Spleen (tissue), 7 donors: ENCODE results near the gene TFRC.

ENCODE experiments used
- POLR2A ChIP-seq, 3 donors: fragments of 450-650 bp; IDR thresholded peaks; one replicate each; pipeline ENCODE4 v1.5.1; 2017; ENCODE audit warnings: antibody characterized with exemption in 3 of 3, mild to moderate bottlenecking in 1 of 3
- POLR2AphosphoS5 ChIP-seq, 3 donors: sonication (generic); formaldehyde crosslinking; IDR thresholded peaks; one replicate each; pipeline ENCODE4 v1.5.1; 2017; ENCODE audit warnings: antibody characterized with exemption in 3 of 3
- TF ChIP-seq, protein P1 (sequence below), 11 experiments: fragments of 200-600 bp in 7 of 11; fragments of 450-650 bp in 4 of 11; sonication (generic) in 4 of 11; IDR thresholded peaks in 8 of 11; conservative IDR thresholded peaks in 3 of 11; 1 replicate in 7 of 11; 2 replicates in 4 of 11; pipeline versions ENCODE4 v1.4.0 to v1.8.0; 2016 to 2021; ENCODE audit warnings: antibody characterized with exemption in 11 of 11, inconsistent platforms in 4 of 11, mild to moderate bottlenecking in 1 of 11
- donor health status: DM: no; HTN: no; CAD: no; lungs with moderate emphysema.
- donor health status: DM: no; HTN: no; CAD: no.
- donor health status: DM: no; HTN: no; CAD: no.

DNA sequence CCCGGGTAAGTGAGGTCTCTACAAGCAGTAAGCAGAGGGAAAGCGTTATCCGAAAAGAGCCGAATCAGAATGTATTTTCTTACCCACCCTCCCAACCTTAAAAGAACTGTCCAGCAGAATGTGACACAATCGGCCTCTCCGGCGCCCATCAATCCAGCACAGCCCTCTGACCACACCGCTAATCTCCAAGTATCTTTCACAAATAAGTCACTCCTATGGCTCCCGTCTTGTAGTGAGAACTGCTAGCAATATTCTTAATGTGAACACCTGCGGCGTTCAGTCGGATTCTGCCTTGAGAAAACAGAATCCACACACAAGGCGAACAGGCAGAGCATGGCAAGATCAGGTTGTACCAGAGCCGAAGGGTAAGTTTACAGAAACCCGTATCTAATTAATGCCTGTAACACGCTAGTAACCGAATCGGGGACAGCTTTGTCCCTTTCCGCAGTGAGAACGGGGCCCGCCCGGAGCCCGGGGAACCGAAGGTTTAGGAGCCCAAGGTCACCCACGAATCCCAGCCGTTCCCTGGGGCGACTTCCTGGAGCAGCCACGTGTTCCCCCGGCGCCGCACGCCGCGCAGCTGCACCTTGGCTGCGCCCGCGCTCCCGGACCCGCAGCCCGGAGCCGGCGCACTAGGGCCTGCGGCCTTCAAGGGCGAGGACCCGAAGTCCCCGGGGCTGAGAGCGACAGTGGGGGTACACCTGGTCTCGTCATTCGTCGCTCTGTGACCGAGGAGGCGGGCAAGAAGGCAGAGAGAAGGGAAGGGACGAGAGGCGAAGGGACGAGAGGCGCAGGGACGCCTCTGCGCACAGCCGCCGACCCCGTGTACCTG lies 672 bp downstream of the TFRC start:
- no peak for TF ChIP-seq POLR2A (IDR thresholded peaks at IDR 0.05)
- TF ChIP-seq, protein P1, sequence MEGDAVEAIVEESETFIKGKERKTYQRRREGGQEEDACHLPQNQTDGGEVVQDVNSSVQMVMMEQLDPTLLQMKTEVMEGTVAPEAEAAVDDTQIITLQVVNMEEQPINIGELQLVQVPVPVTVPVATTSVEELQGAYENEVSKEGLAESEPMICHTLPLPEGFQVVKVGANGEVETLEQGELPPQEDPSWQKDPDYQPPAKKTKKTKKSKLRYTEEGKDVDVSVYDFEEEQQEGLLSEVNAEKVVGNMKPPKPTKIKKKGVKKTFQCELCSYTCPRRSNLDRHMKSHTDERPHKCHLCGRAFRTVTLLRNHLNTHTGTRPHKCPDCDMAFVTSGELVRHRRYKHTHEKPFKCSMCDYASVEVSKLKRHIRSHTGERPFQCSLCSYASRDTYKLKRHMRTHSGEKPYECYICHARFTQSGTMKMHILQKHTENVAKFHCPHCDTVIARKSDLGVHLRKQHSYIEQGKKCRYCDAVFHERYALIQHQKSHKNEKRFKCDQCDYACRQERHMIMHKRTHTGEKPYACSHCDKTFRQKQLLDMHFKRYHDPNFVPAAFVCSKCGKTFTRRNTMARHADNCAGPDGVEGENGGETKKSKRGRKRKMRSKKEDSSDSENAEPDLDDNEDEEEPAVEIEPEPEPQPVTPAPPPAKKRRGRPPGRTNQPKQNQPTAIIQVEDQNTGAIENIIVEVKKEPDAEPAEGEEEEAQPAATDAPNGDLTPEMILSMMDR (IDR thresholded peaks at IDR 0.05 in 8 of 11, conservative IDR thresholded peaks at IDR 0.05 in 3 of 11): no peak
- TF ChIP-seq POLR2AphosphoS5 (IDR thresholded peaks at IDR 0.05): no peak
